Measurements from ENCODE around the gene FADD.
A peak's percentile ranks its signal among the peaks of the same experiment; 100 is the strongest.
"Not testable (repeated sequence)": the region's sequence is repeated elsewhere in the genome, so short reads cannot be mapped to it uniquely, and the experiment has no call there.

The FADD gene

GRCh38 chr11:70182266-70182665 is 20.8 kb upstream of the FADD start:
- DNase-seq (ENCODE audit: low read depth) = no peak

GRCh38 chr11:70183032-70183431 is 20.1 kb upstream of the FADD start:
- no peak for DNase-seq (ENCODE audit: low read depth)

- no peak for DNase-seq (ENCODE audit: low read depth)
Observed at GRCh38 chr11:70183483-70184176, 19.5 kb upstream of the FADD start.

- no peak for DNase-seq (ENCODE audit: low read depth)
Observed at GRCh38 chr11:70184396-70184795, 18.7 kb upstream of the FADD start.

- no peak for DNase-seq (ENCODE audit: low read depth)
Observed at GRCh38 chr11:70185348-70186055, 17.6 kb upstream of the FADD start.

- DNase-seq (ENCODE audit: low read depth) = no peak
Observed at GRCh38 chr11:70186420-70186819, 16.7 kb upstream of the FADD start.

- no peak for DNase-seq (ENCODE audit: low read depth)
Observed at GRCh38 chr11:70186936-70187335, 16.2 kb upstream of the FADD start.

- no peak for DNase-seq (ENCODE audit: low read depth)
Observed at GRCh38 chr11:70187771-70188170, 15.3 kb upstream of the FADD start.

- no peak for DNase-seq (ENCODE audit: low read depth)
Observed at GRCh38 chr11:70189622-70190021, 13.5 kb upstream of the FADD start.

GRCh38 chr11:70191495-70192140 is 11.5 kb upstream of the FADD start:
- DNase-seq (ENCODE audit: low read depth) = no peak

GRCh38 chr11:70192666-70193410 is 10.3 kb upstream of the FADD start:
- no peak for DNase-seq (ENCODE audit: low read depth)

GRCh38 chr11:70193411-70194292 is 9.4 kb upstream of the FADD start:
- DNase-seq (ENCODE audit: low read depth) = no peak

GRCh38 chr11:70194792-70195791 is 8.0 kb upstream of the FADD start:
- no peak for DNase-seq (ENCODE audit: low read depth)

- DNase-seq (ENCODE audit: low read depth) = no peak
Observed at GRCh38 chr11:70200212-70200844, 2.8 kb upstream of the FADD start.

GRCh38 chr11:70201047-70201446 is 2.0 kb upstream of the FADD start:
- not testable (repeated sequence) for DNase-seq (ENCODE audit: low read depth)

- DNase-seq (ENCODE audit: low read depth) = no peak
Observed at GRCh38 chr11:70201882-70202861, 924 bp upstream of the FADD start.

- DNase-seq (ENCODE audit: low read depth) = peak; percentile 87
Observed at GRCh38 chr11:70203751-70204465, 812 bp downstream of the FADD start.

GRCh38 chr11:70204466-70204799 is 1.3 kb downstream of the FADD start:
- no peak for DNase-seq (ENCODE audit: low read depth)
